Astrocyte (in vitro differentiated cells and primary cell): ENCODE measurements around the gene SLC30A1. TPM values are rescaled to one million over a fixed set of nuclear protein-coding genes. Genes with fewer than 3 reads are reported as not detected.

Source experiments
- DNase-seq: peaks from one replicate; pipeline ENCODE4 v3.0.0-alpha.2; 2010; ENCODE audit warnings: low read depth
- FAIRE-seq: peaks from 2 replicates; lab custom pipeline; 2011; peaks lifted over from hg19 to GRCh38; lab: Jason Lieb, UNC
- H2AFZ ChIP-seq: 2 replicates; pipeline ENCODE4 v1.6.0; 2012; ENCODE audit warnings: low read depth, low read length, inconsistent platforms
- H3K27ac ChIP-seq: 2 replicates; pipeline ENCODE4 v1.5.1; 2011; ENCODE audit warnings: low read depth, low read length, inconsistent platforms
- H3K27me3 ChIP-seq: 2 replicates; pipeline ENCODE4 v1.6.0; 2011; ENCODE audit warnings: low read length, inconsistent platforms; ENCODE audit not compliant: insufficient read depth
- H3K36me3 ChIP-seq: 2 replicates; pipeline ENCODE4 v1.5.1; 2011; ENCODE audit warnings: low read length, inconsistent platforms; ENCODE audit not compliant: insufficient read depth
- H3K4me1 ChIP-seq: 2 replicates; pipeline ENCODE4 v1.5.1; 2011; ENCODE audit warnings: low read length, inconsistent platforms; ENCODE audit not compliant: insufficient read depth
- H3K4me2 ChIP-seq: 2 replicates; pipeline ENCODE4 v1.6.0; 2012; ENCODE audit warnings: low read length, inconsistent platforms
- H3K4me3 ChIP-seq: 2 replicates; pipeline ENCODE4 v1.5.1; 2011; ENCODE audit warnings: low read depth, mild to moderate bottlenecking, low read length, inconsistent platforms; ENCODE audit not compliant: insufficient read depth
- H3K79me2 ChIP-seq: 2 replicates; pipeline ENCODE4 v1.6.0; 2012; ENCODE audit warnings: mild to moderate bottlenecking, low read length, inconsistent platforms; ENCODE audit not compliant: insufficient read depth
- H3K9ac ChIP-seq: 2 replicates; pipeline ENCODE4 v1.6.0; 2012; ENCODE audit warnings: mild to moderate bottlenecking, low read length, inconsistent platforms
- H3K9me3 ChIP-seq: 2 replicates; pipeline ENCODE4 v1.5.1; 2012; ENCODE audit warnings: low read depth, mild to moderate bottlenecking, low read length, inconsistent platforms; ENCODE audit not compliant: insufficient read depth
- H4K20me1 ChIP-seq: 2 replicates; pipeline ENCODE4 v1.6.0; 2012; ENCODE audit warnings: low read length, inconsistent platforms; ENCODE audit not compliant: insufficient read depth
- H3K27ac Mint-ChIP-seq: one replicate; pipeline ENCODE4 v1.8.0; 2021; ENCODE audit warnings: mild to moderate bottlenecking, mixed read lengths; ENCODE audit not compliant: unreplicated experiment
- H3K27me3 Mint-ChIP-seq: one replicate; pipeline ENCODE4 v1.8.0; 2021; ENCODE audit warnings: low read depth, mixed read lengths; ENCODE audit not compliant: unreplicated experiment
- H3K36me3 Mint-ChIP-seq: one replicate; pipeline ENCODE4 v1.8.0; 2021; ENCODE audit warnings: low read depth, mixed read lengths; ENCODE audit not compliant: unreplicated experiment
- H3K4me1 Mint-ChIP-seq: one replicate; pipeline ENCODE4 v1.8.0; 2021; ENCODE audit warnings: low read depth, mixed read lengths; ENCODE audit not compliant: unreplicated experiment
- H3K4me3 Mint-ChIP-seq: one replicate; pipeline ENCODE4 v1.8.0; 2021; ENCODE audit warnings: mild to moderate bottlenecking, moderate library complexity, mixed read lengths; ENCODE audit not compliant: unreplicated experiment
- H3K9me3 Mint-ChIP-seq: one replicate; pipeline ENCODE4 v1.8.0; 2021; ENCODE audit warnings: mild to moderate bottlenecking, mixed read lengths; ENCODE audit not compliant: unreplicated experiment
- EZH2 ChIP-seq: IDR thresholded peaks from 2 replicates; pipeline ENCODE4 v1.6.1; 2012; ENCODE audit warnings: mild to moderate bottlenecking, low read length, inconsistent platforms; ENCODE audit not compliant: insufficient read depth
- total RNA-seq: library from RNA; stranded (reverse); gene quantifications from 2 replicates; pipeline ENCODE4 v1.2.1, GENCODE V29; 2021
- TF ChIP-seq, protein P1 (sequence below): IDR thresholded peaks from 2 replicates; pipeline ENCODE4 v1.5.1; 2011; ENCODE audit warnings: low read depth, mild to moderate bottlenecking, inconsistent platforms, low read length, moderate library complexity; ENCODE audit not compliant: insufficient read depth

SLC30A1 gene
- total RNA-seq, 1 donor from 2014 or later, result 35.0 TPM

DNA sequence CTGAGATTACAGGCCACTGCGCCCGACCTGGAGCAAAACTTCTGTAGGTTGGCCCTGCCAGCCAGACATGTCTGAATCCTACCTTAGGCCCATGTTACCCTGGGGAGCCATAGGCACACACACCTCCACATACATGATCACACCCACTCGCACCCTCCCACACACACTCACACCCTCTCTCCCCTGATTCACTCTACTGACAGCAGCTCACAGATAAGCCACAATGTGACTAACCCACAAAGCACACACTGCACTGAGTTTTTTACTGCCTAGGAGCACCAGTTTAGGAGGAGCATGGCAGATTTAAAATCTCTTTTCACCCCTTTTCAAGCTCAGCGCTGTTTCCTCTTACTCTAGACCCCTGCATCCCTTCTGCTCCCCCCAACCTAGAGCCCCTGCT lies 41.7 kb downstream of the SLC30A1 start:
- H3K9ac ChIP-seq, result no peak overlapping the region
- H3K4me3 Mint-ChIP-seq, result no peak overlapping the region

DNA sequence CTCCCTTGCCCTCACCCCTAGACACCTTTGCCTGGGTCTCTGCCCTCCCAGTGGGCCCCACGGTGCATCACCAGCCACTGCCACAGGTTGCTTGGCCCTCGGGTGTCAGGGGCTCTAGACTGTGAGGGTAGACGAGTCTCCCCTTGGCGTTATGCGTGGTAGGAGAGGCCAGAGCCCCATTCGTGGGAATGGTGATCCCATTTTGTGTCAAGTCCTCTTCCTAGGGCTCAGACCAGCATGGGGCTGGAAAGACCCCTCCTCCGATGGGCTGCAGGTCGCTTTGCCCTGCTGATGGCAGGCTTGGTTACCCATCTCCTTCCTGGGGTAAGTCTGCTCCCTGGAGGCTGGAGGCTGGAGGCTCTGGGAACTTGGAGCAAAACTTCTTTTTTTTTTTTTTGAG lies 42.4 kb downstream of the SLC30A1 start:
- H3K4me1 Mint-ChIP-seq, result peaks cover 8% of the 10 kb centered on the region
- peaks cover 9% of the 10 kb centered on the region for H3K9me3 Mint-ChIP-seq
- no peaks in the 10 kb centered on the region for H3K36me3 ChIP-seq
- TF ChIP-seq, protein P1, sequence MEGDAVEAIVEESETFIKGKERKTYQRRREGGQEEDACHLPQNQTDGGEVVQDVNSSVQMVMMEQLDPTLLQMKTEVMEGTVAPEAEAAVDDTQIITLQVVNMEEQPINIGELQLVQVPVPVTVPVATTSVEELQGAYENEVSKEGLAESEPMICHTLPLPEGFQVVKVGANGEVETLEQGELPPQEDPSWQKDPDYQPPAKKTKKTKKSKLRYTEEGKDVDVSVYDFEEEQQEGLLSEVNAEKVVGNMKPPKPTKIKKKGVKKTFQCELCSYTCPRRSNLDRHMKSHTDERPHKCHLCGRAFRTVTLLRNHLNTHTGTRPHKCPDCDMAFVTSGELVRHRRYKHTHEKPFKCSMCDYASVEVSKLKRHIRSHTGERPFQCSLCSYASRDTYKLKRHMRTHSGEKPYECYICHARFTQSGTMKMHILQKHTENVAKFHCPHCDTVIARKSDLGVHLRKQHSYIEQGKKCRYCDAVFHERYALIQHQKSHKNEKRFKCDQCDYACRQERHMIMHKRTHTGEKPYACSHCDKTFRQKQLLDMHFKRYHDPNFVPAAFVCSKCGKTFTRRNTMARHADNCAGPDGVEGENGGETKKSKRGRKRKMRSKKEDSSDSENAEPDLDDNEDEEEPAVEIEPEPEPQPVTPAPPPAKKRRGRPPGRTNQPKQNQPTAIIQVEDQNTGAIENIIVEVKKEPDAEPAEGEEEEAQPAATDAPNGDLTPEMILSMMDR, result no peak
- TF ChIP-seq EZH2, result no peak
- peaks cover 4% of the 10 kb centered on the region for H3K36me3 Mint-ChIP-seq
- H3K27me3 ChIP-seq, result no peaks in the 10 kb centered on the region
- no peak overlapping the region for H3K4me2 ChIP-seq
- H3K79me2 ChIP-seq, result no peaks in the 10 kb centered on the region
- no peaks in the 10 kb centered on the region for H4K20me1 ChIP-seq
- H3K27ac Mint-ChIP-seq, result no peak overlapping the region
- no peak overlapping the region for H3K9ac ChIP-seq
- no peak overlapping the region for H3K27ac ChIP-seq
- H3K9me3 ChIP-seq, result no peaks in the 10 kb centered on the region
- DNase-seq (no peak), FAIRE-seq (no peak)
- H3K27me3 Mint-ChIP-seq, result peaks cover 11% of the 10 kb centered on the region
- no peak overlapping the region for H2AFZ ChIP-seq
- no peak overlapping the region for H3K4me3 Mint-ChIP-seq
- no peaks in the 10 kb centered on the region for H3K4me1 ChIP-seq
- H3K4me3 ChIP-seq, result no peak overlapping the region

More for the DNA sequence above, 41.7 kb downstream of the SLC30A1 start:
- H3K36me3 ChIP-seq, result no peaks in the 10 kb centered on the region
- Mint-ChIP-seq H3K27ac (peak overlapping the region; percentile 23), H3K36me3 (peaks cover 6% of the 10 kb centered on the region), H3K4me1 (peaks cover 8% of the 10 kb centered on the region), H3K9me3 (peaks cover 11% of the 10 kb centered on the region), H3K27me3 (peaks cover 9% of the 10 kb centered on the region)
- H3K79me2 ChIP-seq, result no peaks in the 10 kb centered on the region
- FAIRE-seq, result no peak
- H3K4me2 ChIP-seq, result no peak overlapping the region
- H3K4me3 ChIP-seq, result no peak overlapping the region
- H3K27ac ChIP-seq, result no peak overlapping the region
- H2AFZ ChIP-seq, result no peak overlapping the region
- no peaks in the 10 kb centered on the region for H3K9me3 ChIP-seq
- no peaks in the 10 kb centered on the region for H4K20me1 ChIP-seq
- no peaks in the 10 kb centered on the region for H3K4me1 ChIP-seq
- DNase-seq, result peak; percentile 42
- no peaks in the 10 kb centered on the region for H3K27me3 ChIP-seq
- TF ChIP-seq, protein P1, result no peak
- no peak for TF ChIP-seq EZH2

DNA sequence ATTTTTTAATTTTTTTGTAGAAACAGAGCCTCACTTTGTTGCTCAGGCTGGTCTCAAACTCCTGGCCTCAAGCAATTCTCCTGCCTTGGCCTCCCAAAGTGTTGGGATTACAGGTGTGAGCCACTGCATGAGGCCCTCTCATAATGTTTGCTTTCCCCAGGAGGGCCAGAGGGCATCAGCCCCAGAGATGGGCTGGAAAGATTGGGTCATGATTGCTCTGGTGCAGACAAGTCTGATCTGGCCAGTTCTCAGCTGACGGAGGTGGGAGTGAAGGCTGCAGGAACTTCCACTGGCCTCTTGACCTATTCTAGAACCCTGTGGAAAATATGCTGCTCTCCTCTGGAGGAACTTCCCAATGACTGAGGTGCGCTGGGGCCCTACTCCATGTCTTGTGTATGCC lies 43.6 kb downstream of the SLC30A1 start:
- H3K27me3 ChIP-seq, result no peaks in the 10 kb centered on the region
- H3K4me2 ChIP-seq, result no peak overlapping the region
- Mint-ChIP-seq H3K4me3 (no peak overlapping the region), H3K4me1 (peaks cover 8% of the 10 kb centered on the region), H3K36me3 (no peaks in the 10 kb centered on the region), H3K27ac (no peak overlapping the region), H3K27me3 (peaks cover 22% of the 10 kb centered on the region), H3K9me3 (no peaks in the 10 kb centered on the region)
- no peaks in the 10 kb centered on the region for H3K79me2 ChIP-seq
- DNase-seq, result no peak
- no peaks in the 10 kb centered on the region for H3K4me1 ChIP-seq
- no peak overlapping the region for H3K4me3 ChIP-seq
- no peak overlapping the region for H3K9ac ChIP-seq
- H4K20me1 ChIP-seq, result no peaks in the 10 kb centered on the region
- no peak for FAIRE-seq
- no peaks in the 10 kb centered on the region for H3K9me3 ChIP-seq
- H3K36me3 ChIP-seq, result no peaks in the 10 kb centered on the region
- H2AFZ ChIP-seq, result no peak overlapping the region
- TF ChIP-seq, protein P1, result no peak
- TF ChIP-seq EZH2, result no peak
- no peak overlapping the region for H3K27ac ChIP-seq
